ENCODE measurements around the gene EIF2S1.

GRCh38 chr14:67421356-67422224, 61.5 kb downstream of the EIF2S1 start:
- TF ChIP-seq EZH2 (IDR thresholded peaks at IDR 0.05; ENCODE audit: borderline replicate concordance, low read length) (no peak), CTCF (conservative IDR thresholded peaks at IDR 0.05 in 1 of 2, IDR thresholded peaks at IDR 0.05 in 1 of 2; ENCODE audit: extremely low read depth in 1 of 2, insufficient read depth in 1 of 2, low read depth in 1 of 2, low read length in 2 of 2) (no peak)

All from mammary epithelial cell (primary cell).